VCaP (cell line): ENCODE measurements around the gene RNF146.

ENCODE experiments used
- H3K27ac ChIP-seq: fragments of 450-650 bp; 2 replicates; pipeline ENCODE4 v1.5.1; 2017
- TF ChIP-seq, protein P1 (sequence below): fragments of 450-650 bp; conservative IDR thresholded peaks from 2 replicates; pipeline ENCODE4 v1.5.1; 2017; ENCODE audit warnings: mild to moderate bottlenecking, moderate library complexity

The RNF146 gene

GRCh38 chr6:127300411-127300810 is 33.7 kb downstream of the RNF146 start:
- TF ChIP-seq, protein P1, sequence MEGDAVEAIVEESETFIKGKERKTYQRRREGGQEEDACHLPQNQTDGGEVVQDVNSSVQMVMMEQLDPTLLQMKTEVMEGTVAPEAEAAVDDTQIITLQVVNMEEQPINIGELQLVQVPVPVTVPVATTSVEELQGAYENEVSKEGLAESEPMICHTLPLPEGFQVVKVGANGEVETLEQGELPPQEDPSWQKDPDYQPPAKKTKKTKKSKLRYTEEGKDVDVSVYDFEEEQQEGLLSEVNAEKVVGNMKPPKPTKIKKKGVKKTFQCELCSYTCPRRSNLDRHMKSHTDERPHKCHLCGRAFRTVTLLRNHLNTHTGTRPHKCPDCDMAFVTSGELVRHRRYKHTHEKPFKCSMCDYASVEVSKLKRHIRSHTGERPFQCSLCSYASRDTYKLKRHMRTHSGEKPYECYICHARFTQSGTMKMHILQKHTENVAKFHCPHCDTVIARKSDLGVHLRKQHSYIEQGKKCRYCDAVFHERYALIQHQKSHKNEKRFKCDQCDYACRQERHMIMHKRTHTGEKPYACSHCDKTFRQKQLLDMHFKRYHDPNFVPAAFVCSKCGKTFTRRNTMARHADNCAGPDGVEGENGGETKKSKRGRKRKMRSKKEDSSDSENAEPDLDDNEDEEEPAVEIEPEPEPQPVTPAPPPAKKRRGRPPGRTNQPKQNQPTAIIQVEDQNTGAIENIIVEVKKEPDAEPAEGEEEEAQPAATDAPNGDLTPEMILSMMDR = no peak
- no peak overlapping the region for H3K27ac ChIP-seq

GRCh38 chr6:127301199-127301700 is 34.6 kb downstream of the RNF146 start:
- TF ChIP-seq, protein P1 = no peak
- H3K27ac ChIP-seq = no peak overlapping the region

GRCh38 chr6:127302728-127303660 is 36.3 kb downstream of the RNF146 start:
- no peak overlapping the region for H3K27ac ChIP-seq
- TF ChIP-seq, protein P1 = peak; percentile 78

DNA sequence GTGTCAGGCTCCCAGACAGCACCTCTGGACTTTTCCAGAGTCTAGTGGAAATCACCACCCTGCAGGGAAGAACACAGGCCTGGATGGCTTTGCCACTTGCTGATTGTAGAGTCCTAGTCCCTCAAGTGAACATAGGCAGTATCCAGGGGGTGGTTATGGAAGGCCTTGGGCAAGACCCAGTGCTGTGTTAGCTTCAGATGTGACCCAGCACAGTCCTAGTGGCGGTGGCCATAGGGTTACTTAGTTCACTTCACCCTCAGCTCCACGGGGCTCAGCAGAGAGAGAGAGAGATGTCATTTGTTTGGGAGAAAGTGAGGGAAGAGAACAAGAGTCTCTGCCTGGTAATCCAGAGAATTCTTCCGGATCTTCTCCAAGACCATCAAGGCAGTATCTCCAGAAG is 37.3 kb downstream of the RNF146 start:
- TF ChIP-seq, protein P1 = no peak
- no peak overlapping the region for H3K27ac ChIP-seq

DNA sequence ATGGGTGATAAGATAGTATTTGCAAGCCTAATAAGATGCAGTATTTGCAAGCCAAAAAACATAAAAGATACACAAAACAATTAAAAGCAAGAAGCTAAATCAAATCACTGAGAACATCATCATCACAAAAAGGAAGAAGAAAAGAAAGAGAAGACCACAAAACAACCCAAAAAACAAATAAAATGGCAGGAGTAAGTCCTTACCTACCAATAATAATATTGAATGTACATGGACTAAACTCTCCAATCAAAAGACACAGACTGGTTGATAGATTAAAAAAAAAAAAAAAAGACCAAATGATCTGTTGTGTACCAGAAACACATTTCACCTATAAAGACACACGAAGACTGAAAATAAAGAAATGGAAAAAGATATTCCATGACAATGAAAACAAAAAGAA is 39.1 kb downstream of the RNF146 start:
- H3K27ac ChIP-seq = no peak overlapping the region
- TF ChIP-seq, protein P1 = no peak

DNA sequence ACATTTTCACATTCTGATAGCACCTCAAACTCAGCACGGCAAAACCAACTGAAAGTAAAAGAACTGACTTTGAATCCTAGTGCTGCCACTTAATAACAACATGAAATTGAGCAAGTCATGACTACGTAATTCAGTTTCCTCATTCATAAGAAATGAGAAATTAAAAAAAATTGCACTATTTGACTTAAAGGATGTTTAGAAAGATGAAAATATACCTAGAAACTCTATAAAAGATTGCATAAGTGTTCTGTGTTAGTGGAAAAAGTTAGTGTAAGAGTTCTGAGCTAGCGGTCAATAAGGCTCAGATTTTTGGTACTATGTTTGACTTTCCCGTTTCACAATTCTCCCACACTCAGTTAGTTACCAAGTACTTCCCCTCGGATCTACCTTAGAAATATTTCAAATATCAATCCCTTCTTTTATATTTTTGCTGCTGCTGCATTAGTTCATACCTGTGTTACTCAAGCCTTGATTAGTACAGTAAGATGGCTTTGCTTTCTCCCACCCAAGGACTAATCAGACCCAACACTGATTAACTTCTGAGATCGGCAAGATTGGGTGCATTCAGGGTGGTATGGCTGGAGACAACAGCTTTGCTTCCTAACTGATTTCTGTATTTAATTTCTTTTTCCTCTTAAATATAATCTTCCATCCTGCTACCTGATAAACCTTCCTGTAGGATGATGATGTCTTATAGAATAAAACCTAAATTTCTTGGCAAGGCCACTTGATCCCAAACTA is 50.9 kb downstream of the RNF146 start:
- TF ChIP-seq, protein P1 = no peak
- H3K27ac ChIP-seq = no peak overlapping the region

- no peak overlapping the region for H3K27ac ChIP-seq
- TF ChIP-seq, protein P1 = no peak
Observed at GRCh38 chr6:127319686-127320085, 53.0 kb downstream of the RNF146 start.
